Esophagus squamous epithelium (tissue), 4 donors: Measurements from ENCODE around the gene MYG1.

ENCODE experiments used
- POLR2A ChIP-seq, 4 donors: fragments of 450-650 bp; IDR thresholded peaks; one replicate each; pipeline ENCODE4 v1.6.1; 2017; ENCODE audit warnings: antibody characterized with exemption in 4 of 4, mild to moderate bottlenecking in 4 of 4, moderate library complexity in 3 of 4
- TF ChIP-seq, protein P1 (sequence below), 6 experiments: fragments of 450-650 bp in 4 of 6; fragments of 200-600 bp in 2 of 6; sonication (generic) in 2 of 6; IDR thresholded peaks; one replicate each; pipeline ENCODE4 v1.5.1; 2016 to 2019; ENCODE audit warnings: antibody characterized with exemption in 6 of 6, mild to moderate bottlenecking in 4 of 6, moderate library complexity in 4 of 6

DNA sequence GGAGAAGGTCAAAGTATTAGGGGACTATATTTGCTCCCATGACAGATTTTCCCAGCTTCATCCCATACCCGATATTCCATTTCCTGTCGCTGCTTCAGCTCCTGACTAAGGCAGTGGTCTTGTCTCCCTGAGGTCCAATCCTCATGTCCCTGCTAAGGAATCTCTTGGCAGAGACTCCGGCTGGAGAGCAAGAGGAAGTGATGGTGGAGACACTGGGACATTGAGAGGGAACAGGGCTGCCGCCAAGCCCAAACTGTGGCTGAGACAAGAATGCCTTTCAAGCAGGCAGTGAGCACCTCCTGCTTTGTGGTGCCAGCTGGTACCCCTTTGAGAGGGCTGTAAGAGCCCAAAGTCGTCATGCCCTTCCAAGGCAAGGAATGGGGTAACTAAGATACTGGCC lies 31.2 kb downstream of the MYG1 start:
- TF ChIP-seq, protein P1, sequence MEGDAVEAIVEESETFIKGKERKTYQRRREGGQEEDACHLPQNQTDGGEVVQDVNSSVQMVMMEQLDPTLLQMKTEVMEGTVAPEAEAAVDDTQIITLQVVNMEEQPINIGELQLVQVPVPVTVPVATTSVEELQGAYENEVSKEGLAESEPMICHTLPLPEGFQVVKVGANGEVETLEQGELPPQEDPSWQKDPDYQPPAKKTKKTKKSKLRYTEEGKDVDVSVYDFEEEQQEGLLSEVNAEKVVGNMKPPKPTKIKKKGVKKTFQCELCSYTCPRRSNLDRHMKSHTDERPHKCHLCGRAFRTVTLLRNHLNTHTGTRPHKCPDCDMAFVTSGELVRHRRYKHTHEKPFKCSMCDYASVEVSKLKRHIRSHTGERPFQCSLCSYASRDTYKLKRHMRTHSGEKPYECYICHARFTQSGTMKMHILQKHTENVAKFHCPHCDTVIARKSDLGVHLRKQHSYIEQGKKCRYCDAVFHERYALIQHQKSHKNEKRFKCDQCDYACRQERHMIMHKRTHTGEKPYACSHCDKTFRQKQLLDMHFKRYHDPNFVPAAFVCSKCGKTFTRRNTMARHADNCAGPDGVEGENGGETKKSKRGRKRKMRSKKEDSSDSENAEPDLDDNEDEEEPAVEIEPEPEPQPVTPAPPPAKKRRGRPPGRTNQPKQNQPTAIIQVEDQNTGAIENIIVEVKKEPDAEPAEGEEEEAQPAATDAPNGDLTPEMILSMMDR (IDR thresholded peaks at IDR 0.05) = no peak
- no peak for TF ChIP-seq POLR2A (IDR thresholded peaks at IDR 0.05)
